ENCODE results near the gene ANKRD53.

DNA sequence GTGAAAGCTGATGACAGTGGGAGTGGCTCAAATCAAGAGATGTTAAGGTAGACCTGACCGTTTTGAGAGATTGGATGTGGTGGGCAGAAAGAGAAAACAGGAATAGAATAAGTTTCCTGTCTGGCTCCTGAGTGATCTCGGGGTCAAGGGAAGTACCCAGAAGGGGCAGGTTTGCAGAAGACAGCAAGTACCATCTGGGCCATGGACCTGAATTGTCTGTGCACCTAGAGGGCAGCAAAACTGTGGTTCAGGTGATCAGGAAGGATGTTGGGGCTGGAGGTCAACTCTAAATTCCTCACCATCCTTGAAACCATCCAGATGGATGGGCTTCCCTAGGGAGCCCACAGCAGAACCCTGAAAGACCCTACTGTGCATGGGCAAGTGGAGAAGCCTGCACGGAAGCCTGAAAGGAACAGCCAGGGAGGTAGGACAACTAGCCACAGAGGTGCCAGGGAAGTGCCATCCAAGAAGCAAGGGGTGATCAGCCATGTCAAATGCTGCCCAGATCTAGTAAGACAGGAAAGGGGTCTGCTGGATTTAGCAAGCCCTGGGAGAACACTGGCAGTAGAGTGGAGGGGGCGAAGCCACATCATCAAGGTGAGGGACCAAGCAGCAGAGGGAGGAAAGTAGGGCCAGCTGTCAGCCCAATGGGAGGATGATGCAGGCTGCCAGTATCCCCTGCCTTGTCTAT, 8.2 kb downstream of the ANKRD53 start:
- TF ChIP-seq, protein P1, sequence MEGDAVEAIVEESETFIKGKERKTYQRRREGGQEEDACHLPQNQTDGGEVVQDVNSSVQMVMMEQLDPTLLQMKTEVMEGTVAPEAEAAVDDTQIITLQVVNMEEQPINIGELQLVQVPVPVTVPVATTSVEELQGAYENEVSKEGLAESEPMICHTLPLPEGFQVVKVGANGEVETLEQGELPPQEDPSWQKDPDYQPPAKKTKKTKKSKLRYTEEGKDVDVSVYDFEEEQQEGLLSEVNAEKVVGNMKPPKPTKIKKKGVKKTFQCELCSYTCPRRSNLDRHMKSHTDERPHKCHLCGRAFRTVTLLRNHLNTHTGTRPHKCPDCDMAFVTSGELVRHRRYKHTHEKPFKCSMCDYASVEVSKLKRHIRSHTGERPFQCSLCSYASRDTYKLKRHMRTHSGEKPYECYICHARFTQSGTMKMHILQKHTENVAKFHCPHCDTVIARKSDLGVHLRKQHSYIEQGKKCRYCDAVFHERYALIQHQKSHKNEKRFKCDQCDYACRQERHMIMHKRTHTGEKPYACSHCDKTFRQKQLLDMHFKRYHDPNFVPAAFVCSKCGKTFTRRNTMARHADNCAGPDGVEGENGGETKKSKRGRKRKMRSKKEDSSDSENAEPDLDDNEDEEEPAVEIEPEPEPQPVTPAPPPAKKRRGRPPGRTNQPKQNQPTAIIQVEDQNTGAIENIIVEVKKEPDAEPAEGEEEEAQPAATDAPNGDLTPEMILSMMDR (conservative IDR thresholded peaks at IDR 0.05; ENCODE audit: low read length) = no peak
- TF ChIP-seq EZH2phosphoT487 (IDR thresholded peaks at IDR 0.05; ENCODE audit: borderline replicate concordance) = no peak

Data from Loucy (cell line).